ENCODE results near the gene CYSTM1.

CYSTM1 gene

GRCh38 chr5:140165101-140165922 lies 9.7 kb upstream of the CYSTM1 start:
- Histone ChIP-seq H3K9ac (ENCODE audit: low read depth, low read length) (no peak overlapping the region), H3K4me2 (ENCODE audit: insufficient read depth, low read length) (no peak overlapping the region), H3K4me1 (ENCODE audit: insufficient read depth, low read length) (no peaks in the 10 kb centered on the region), H4K20me1 (ENCODE audit: insufficient read depth, low read length) (no peaks in the 10 kb centered on the region), H3K4me3 (ENCODE audit: low read depth in 1 of 2, low read length in 2 of 2) (no peak overlapping the region), H2AFZ (ENCODE audit: low read depth, low read length) (no peak overlapping the region), H3K79me2 (ENCODE audit: insufficient read depth, low read length) (no peaks in the 10 kb centered on the region), H3K9me3 (ENCODE audit: insufficient read depth, low read length, severe bottlenecking) (no peaks in the 10 kb centered on the region), H3K27ac (ENCODE audit: low read length) (no peak overlapping the region), H3K36me3 (ENCODE audit: insufficient read depth, low read length) (no peaks in the 10 kb centered on the region), H3K27me3 (ENCODE audit: insufficient read depth, low read length, poor library complexity) (no peaks in the 10 kb centered on the region)
- TF ChIP-seq CTCF (IDR thresholded peaks at IDR 0.05; ENCODE audit: borderline replicate concordance, extremely low read depth, low read length, poor library complexity, severe bottlenecking) (no peak), EZH2 (IDR thresholded peaks at IDR 0.05; ENCODE audit: borderline replicate concordance, low read depth, low read length, severe bottlenecking) (no peak)
- no peak for DNase-seq
- no peak for ATAC-seq (ENCODE audit: insufficient read depth, low read depth)

GRCh38 chr5:140165923-140166270 lies 9.1 kb upstream of the CYSTM1 start:
- Histone ChIP-seq H3K9me3 (ENCODE audit: insufficient read depth, low read length, severe bottlenecking) (no peaks in the 10 kb centered on the region), H3K27ac (ENCODE audit: low read length) (no peak overlapping the region), H3K9ac (ENCODE audit: low read depth, low read length) (no peak overlapping the region), H3K4me3 (ENCODE audit: low read depth in 1 of 2, low read length in 2 of 2) (no peak overlapping the region), H3K36me3 (ENCODE audit: insufficient read depth, low read length) (no peaks in the 10 kb centered on the region), H2AFZ (ENCODE audit: low read depth, low read length) (no peak overlapping the region), H3K4me2 (ENCODE audit: insufficient read depth, low read length) (no peak overlapping the region), H4K20me1 (ENCODE audit: insufficient read depth, low read length) (no peaks in the 10 kb centered on the region), H3K4me1 (ENCODE audit: insufficient read depth, low read length) (no peaks in the 10 kb centered on the region), H3K79me2 (ENCODE audit: insufficient read depth, low read length) (no peaks in the 10 kb centered on the region), H3K27me3 (ENCODE audit: insufficient read depth, low read length, poor library complexity) (no peaks in the 10 kb centered on the region)
- TF ChIP-seq CTCF (IDR thresholded peaks at IDR 0.05; ENCODE audit: borderline replicate concordance, extremely low read depth, low read length, poor library complexity, severe bottlenecking): no peak
- TF ChIP-seq EZH2 (IDR thresholded peaks at IDR 0.05; ENCODE audit: borderline replicate concordance, low read depth, low read length, severe bottlenecking): no peak
- no peak for DNase-seq
- no peak for ATAC-seq (ENCODE audit: insufficient read depth, low read depth)

- Histone ChIP-seq H3K4me1 (ENCODE audit: insufficient read depth, low read length) (no peaks in the 10 kb centered on the region), H3K4me2 (ENCODE audit: insufficient read depth, low read length) (no peak overlapping the region), H4K20me1 (ENCODE audit: insufficient read depth, low read length) (no peaks in the 10 kb centered on the region), H3K9me3 (ENCODE audit: insufficient read depth, low read length, severe bottlenecking) (no peaks in the 10 kb centered on the region), H3K79me2 (ENCODE audit: insufficient read depth, low read length) (no peaks in the 10 kb centered on the region), H3K4me3 (ENCODE audit: low read depth in 1 of 2, low read length in 2 of 2) (no peak overlapping the region), H3K36me3 (ENCODE audit: insufficient read depth, low read length) (no peaks in the 10 kb centered on the region), H3K27ac (ENCODE audit: low read length) (no peak overlapping the region), H3K27me3 (ENCODE audit: insufficient read depth, low read length, poor library complexity) (no peaks in the 10 kb centered on the region), H2AFZ (ENCODE audit: low read depth, low read length) (no peak overlapping the region), H3K9ac (ENCODE audit: low read depth, low read length) (no peak overlapping the region)
- TF ChIP-seq EZH2 (IDR thresholded peaks at IDR 0.05; ENCODE audit: borderline replicate concordance, low read depth, low read length, severe bottlenecking) (no peak), CTCF (IDR thresholded peaks at IDR 0.05; ENCODE audit: borderline replicate concordance, extremely low read depth, low read length, poor library complexity, severe bottlenecking) (no peak)
- DNase-seq: no peak
- no peak for ATAC-seq (ENCODE audit: insufficient read depth, low read depth)
Measured at GRCh38 chr5:140166911-140167310, 8.1 kb upstream of the CYSTM1 start.
